Epithelial cell of esophagus (primary cell): Measurements from ENCODE around the gene PPM1L.

Experiments
- DNase-seq: peaks from one replicate; pipeline ENCODE4 v3.0.0; 2010; ENCODE audit warnings: low read depth
- H3K4me3 ChIP-seq: 2 replicates; pipeline ENCODE4 v1.5.1; 2011; ENCODE audit warnings: mild to moderate bottlenecking, low read length, control low read depth
- CTCF ChIP-seq: IDR thresholded peaks from 2 replicates; pipeline ENCODE4 v1.5.1; 2011; ENCODE audit warnings: low read depth, mild to moderate bottlenecking, low read length, control low read depth, inconsistent platforms; ENCODE audit not compliant: insufficient read depth; ENCODE audit errors: missing control alignments

Gene PPM1L

GRCh38 chr3:160883373-160883772, 127.3 kb downstream of the PPM1L start:
- TF ChIP-seq CTCF = no peak
- no peak for DNase-seq
- H3K4me3 ChIP-seq = no peak overlapping the region

GRCh38 chr3:160885791-160886286, 129.8 kb downstream of the PPM1L start:
- TF ChIP-seq CTCF = no peak
- no peak overlapping the region for H3K4me3 ChIP-seq
- DNase-seq = peak; percentile 8

GRCh38 chr3:160886421-160886820, 130.4 kb downstream of the PPM1L start:
- TF ChIP-seq CTCF = no peak
- no peak for DNase-seq
- no peak overlapping the region for H3K4me3 ChIP-seq

- DNase-seq = no peak
- TF ChIP-seq CTCF = no peak
These were observed 137.2 kb downstream of the PPM1L start for GRCh38 chr3:160893207-160893606.

GRCh38 chr3:160904691-160905090, 148.7 kb downstream of the PPM1L start:
- H3K4me3 ChIP-seq = no peak overlapping the region
- no peak for TF ChIP-seq CTCF
- no peak for DNase-seq

More at GRCh38 chr3:160893207-160893606, 137.2 kb downstream of the PPM1L start:
- H3K4me3 ChIP-seq = no peak overlapping the region

GRCh38 chr3:160906646-160907045, 150.6 kb downstream of the PPM1L start:
- no peak for DNase-seq
- no peak for TF ChIP-seq CTCF
- H3K4me3 ChIP-seq = no peak overlapping the region

- DNase-seq = no peak
- H3K4me3 ChIP-seq = no peak overlapping the region
- TF ChIP-seq CTCF = no peak
These were observed 153.9 kb downstream of the PPM1L start for GRCh38 chr3:160909917-160910316.
